Fibroblast of lung (primary cell): Measurements from ENCODE around the gene SLAMF8. TPM values are rescaled to one million over a fixed set of nuclear protein-coding genes. Genes with fewer than 3 reads are reported as not detected.

Experiments
- DNase-seq, 2 donors: peaks; one replicate each; pipeline versions ENCODE4 v3.0.0 to v3.0.0-alpha.2; 2010; ENCODE audit warnings: low read depth in 2 of 2
- H2AFZ ChIP-seq: 2 replicates; pipeline ENCODE4 v1.5.1; 2012; ENCODE audit warnings: low read length, control low read depth, inconsistent platforms
- H3K27ac ChIP-seq: 2 replicates; pipeline ENCODE4 v1.5.1; 2011; ENCODE audit warnings: low read length, control low read depth; ENCODE audit not compliant: insufficient read depth
- H3K27me3 ChIP-seq: 2 replicates; pipeline ENCODE4 v1.5.1; 2011; ENCODE audit warnings: mild to moderate bottlenecking, low read length; ENCODE audit not compliant: control insufficient read depth, insufficient read depth
- H3K36me3 ChIP-seq: 2 replicates; pipeline ENCODE4 v1.5.1; 2011; ENCODE audit warnings: low read length; ENCODE audit not compliant: control insufficient read depth, insufficient read depth
- H3K4me1 ChIP-seq: 2 replicates; pipeline ENCODE4 v1.5.1; 2011; ENCODE audit warnings: low read length; ENCODE audit not compliant: control insufficient read depth, insufficient read depth; ENCODE audit errors: extremely low read depth
- H3K4me2 ChIP-seq: 2 replicates; pipeline ENCODE4 v1.5.1; 2011; ENCODE audit warnings: low read length, control low read depth; ENCODE audit not compliant: insufficient read depth; ENCODE audit errors: extremely low read depth
- H3K4me3 ChIP-seq, 4 experiments: fragments of 200-600 bp in 1 of 4; sonication (generic) in 1 of 4; replicated peaks in 1 of 4; 2 replicates each; pipeline ENCODE4 v1.5.1; 2011 to 2016; ENCODE audit warnings: low read length in 4 of 4, low read depth in 3 of 4, mild to moderate bottlenecking in 3 of 4, control low read depth in 2 of 4, inconsistent platforms in 1 of 4, mixed read lengths in 1 of 4; ENCODE audit not compliant: insufficient read depth in 1 of 4; ENCODE audit errors: control extremely low read depth in 1 of 4
- H3K79me2 ChIP-seq: 2 replicates; pipeline ENCODE4 v1.5.1; 2012; ENCODE audit warnings: mild to moderate bottlenecking, low read length, inconsistent platforms; ENCODE audit not compliant: control insufficient read depth, insufficient read depth
- H3K9ac ChIP-seq: 2 replicates; pipeline ENCODE4 v1.5.1; 2011; ENCODE audit warnings: mild to moderate bottlenecking, low read length, control low read depth; ENCODE audit not compliant: insufficient read depth
- H3K9me3 ChIP-seq: 2 replicates; pipeline ENCODE4 v1.5.1; 2012; ENCODE audit warnings: low read depth, low read length; ENCODE audit not compliant: control insufficient read depth, insufficient read depth
- H4K20me1 ChIP-seq: 2 replicates; pipeline ENCODE4 v1.5.1; 2011; ENCODE audit warnings: low read length; ENCODE audit not compliant: control insufficient read depth, insufficient read depth; ENCODE audit errors: extremely low read depth
- EZH2 ChIP-seq: IDR thresholded peaks from 2 replicates; pipeline ENCODE4 v1.5.1; 2012; ENCODE audit warnings: low read length, control low read depth, mild to moderate bottlenecking; ENCODE audit errors: missing control alignments
- polyA plus RNA-seq, 2 donors: library from polyadenylated mRNA; depleted of rRNA in 1 of 2; stranded (reverse) in 1 of 2; unstranded in 1 of 2; fragments of >200 nt; gene quantifications; 2 replicates each; pipeline ENCODE4 v1.2.1, GENCODE V29; 2011 to 2012; ENCODE audit warnings: missing spikeins in 1 of 2
- total RNA-seq: library from RNA; depleted of rRNA; stranded (reverse); fragments of >200 nt; gene quantifications from 2 replicates; pipeline ENCODE4 v1.2.1, GENCODE V29; 2014
- TF ChIP-seq, protein P1 (sequence below), 2 donors: IDR thresholded peaks in 1 of 2; conservative IDR thresholded peaks in 1 of 2; 1 replicate in 1 of 2; 2 replicates in 1 of 2; pipeline ENCODE4 v1.5.1; 2011 to 2012; ENCODE audit warnings: low read length in 2 of 2, control low read depth in 1 of 2, inconsistent platforms in 1 of 2, low read depth in 1 of 2, mild to moderate bottlenecking in 1 of 2

The SLAMF8 gene
- total and polyA plus RNA-seq, 2 donors (not counting 1 experiment from before 2014, with no cell fraction given): not detected

GRCh38 chr1:159879977-159880376 lies 53.3 kb downstream of the SLAMF8 start:
- Histone ChIP-seq H3K27ac (no peak overlapping the region), H3K79me2 (no peaks in the 10 kb centered on the region), H3K4me2 (no peak overlapping the region), H3K4me1 (peaks cover 14% of the 10 kb centered on the region), H3K9me3 (no peaks in the 10 kb centered on the region), H3K27me3 (no peaks in the 10 kb centered on the region), H3K36me3 (no peaks in the 10 kb centered on the region), H2AFZ (no peak overlapping the region), H3K9ac (no peak overlapping the region), H3K4me3 (no peak overlapping the region), H4K20me1 (no peaks in the 10 kb centered on the region)
- DNase-seq: peak; percentile 76 to 87
- TF ChIP-seq EZH2: no peak

DNA sequence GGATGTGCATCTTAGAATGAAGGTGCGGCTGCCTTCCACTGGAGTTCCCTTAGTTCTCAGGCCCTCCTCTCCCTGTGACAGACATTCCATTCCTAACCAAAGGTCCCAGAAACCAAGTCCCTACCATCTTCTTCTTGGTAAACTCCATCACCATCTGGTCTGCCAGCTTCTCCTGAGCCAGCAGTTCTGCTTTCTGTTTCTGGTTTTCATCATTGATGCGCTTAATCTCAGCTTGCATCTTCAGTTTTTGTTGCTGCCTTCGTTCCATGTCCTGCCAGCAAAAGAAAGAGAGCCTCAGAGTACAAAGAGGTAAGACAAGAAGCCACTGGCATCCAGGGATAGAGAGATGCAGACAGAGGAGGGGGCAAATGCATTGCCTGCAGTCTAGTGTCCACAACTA lies 53.8 kb downstream of the SLAMF8 start:
- no peak overlapping the region for H3K4me2 ChIP-seq
- H3K4me1 ChIP-seq: peaks cover 14% of the 10 kb centered on the region
- no peak overlapping the region for H3K27ac ChIP-seq
- H3K27me3 ChIP-seq: no peaks in the 10 kb centered on the region
- H3K4me3 ChIP-seq: no peak overlapping the region
- H3K36me3 ChIP-seq: no peaks in the 10 kb centered on the region
- no peak overlapping the region for H3K9ac ChIP-seq
- no peaks in the 10 kb centered on the region for H3K9me3 ChIP-seq
- no peaks in the 10 kb centered on the region for H4K20me1 ChIP-seq
- TF ChIP-seq EZH2: no peak
- TF ChIP-seq, protein P1, sequence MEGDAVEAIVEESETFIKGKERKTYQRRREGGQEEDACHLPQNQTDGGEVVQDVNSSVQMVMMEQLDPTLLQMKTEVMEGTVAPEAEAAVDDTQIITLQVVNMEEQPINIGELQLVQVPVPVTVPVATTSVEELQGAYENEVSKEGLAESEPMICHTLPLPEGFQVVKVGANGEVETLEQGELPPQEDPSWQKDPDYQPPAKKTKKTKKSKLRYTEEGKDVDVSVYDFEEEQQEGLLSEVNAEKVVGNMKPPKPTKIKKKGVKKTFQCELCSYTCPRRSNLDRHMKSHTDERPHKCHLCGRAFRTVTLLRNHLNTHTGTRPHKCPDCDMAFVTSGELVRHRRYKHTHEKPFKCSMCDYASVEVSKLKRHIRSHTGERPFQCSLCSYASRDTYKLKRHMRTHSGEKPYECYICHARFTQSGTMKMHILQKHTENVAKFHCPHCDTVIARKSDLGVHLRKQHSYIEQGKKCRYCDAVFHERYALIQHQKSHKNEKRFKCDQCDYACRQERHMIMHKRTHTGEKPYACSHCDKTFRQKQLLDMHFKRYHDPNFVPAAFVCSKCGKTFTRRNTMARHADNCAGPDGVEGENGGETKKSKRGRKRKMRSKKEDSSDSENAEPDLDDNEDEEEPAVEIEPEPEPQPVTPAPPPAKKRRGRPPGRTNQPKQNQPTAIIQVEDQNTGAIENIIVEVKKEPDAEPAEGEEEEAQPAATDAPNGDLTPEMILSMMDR (conservative IDR thresholded peaks at IDR 0.05 in 1 of 2, IDR thresholded peaks at IDR 0.05 in 1 of 2; ENCODE audit: low read depth in 1 of 2, low read length in 2 of 2): no peak
- H2AFZ ChIP-seq: no peak overlapping the region
- peak in 1 of 2 donors; percentile 15 for DNase-seq
- no peaks in the 10 kb centered on the region for H3K79me2 ChIP-seq

GRCh38 chr1:159881622-159882526 lies 55.2 kb downstream of the SLAMF8 start:
- Histone ChIP-seq H4K20me1 (no peaks in the 10 kb centered on the region), H3K9ac (no peak overlapping the region), H3K79me2 (no peaks in the 10 kb centered on the region), H3K4me3 (no peak overlapping the region), H3K4me1 (peaks cover 14% of the 10 kb centered on the region), H3K9me3 (no peaks in the 10 kb centered on the region), H3K27me3 (no peaks in the 10 kb centered on the region), H2AFZ (no peak overlapping the region), H3K4me2 (peak overlapping the region; percentile 32), H3K27ac (peak overlapping the region; percentile 36), H3K36me3 (no peaks in the 10 kb centered on the region)
- TF ChIP-seq, protein P1 (conservative IDR thresholded peaks at IDR 0.05 in 1 of 2, IDR thresholded peaks at IDR 0.05 in 1 of 2; ENCODE audit: low read depth in 1 of 2, low read length in 2 of 2): no peak
- TF ChIP-seq EZH2: no peak
- peak; percentile 94 to 99 for DNase-seq
